ENCODE results near the gene BRINP3. TPM values are rescaled to one million over a fixed set of nuclear protein-coding genes. Genes with fewer than 3 reads are reported as not detected.

The BRINP3 gene
- total and polyA plus RNA-seq, 3 donors from 2014 or later, result 2.0 to 10.6 (median 2.2) TPM

- no peaks in the 10 kb centered on the region for H3K9me3 ChIP-seq
- 81 to 86% methylated on average over 1 of the region's 1 CpG for WGBS, 2 donors
- no peaks in the 10 kb centered on the region for H3K4me1 ChIP-seq
- H3K27ac ChIP-seq, result no peak overlapping the region
- no peaks in the 10 kb centered on the region for H3K27me3 ChIP-seq
- no peak for DNase-seq
- no peaks in the 10 kb centered on the region for H3K36me3 ChIP-seq (ENCODE audit: low read depth, missing control alignments)
- TF ChIP-seq POLR2A (IDR thresholded peaks at IDR 0.05), result no peak
- TF ChIP-seq CTCF (IDR thresholded peaks at IDR 0.05), result no peak
- H3K4me3 ChIP-seq, result no peak overlapping the region
- intact Hi-C loops (cut with DNase I; ENCODE audit: low total_unique reads), result no loop called here
These were observed 112.4 kb downstream of the BRINP3 start for GRCh38 chr1:190365283-190365682.

- Histone ChIP-seq H3K9me3 (no peaks in the 10 kb centered on the region), H3K4me1 (no peaks in the 10 kb centered on the region), H3K27ac (no peak overlapping the region), H3K27me3 (no peaks in the 10 kb centered on the region), H3K4me3 (no peak overlapping the region), H3K36me3 (ENCODE audit: low read depth, missing control alignments) (no peaks in the 10 kb centered on the region)
- 74 to 82% methylated on average over 3 of the region's 3 CpGs for WGBS, 2 donors
- DNase-seq, result no peak
- no peak for TF ChIP-seq CTCF (IDR thresholded peaks at IDR 0.05)
- no peak for TF ChIP-seq POLR2A (IDR thresholded peaks at IDR 0.05)
- intact Hi-C loops (cut with DNase I; ENCODE audit: low total_unique reads), result no loop called here
These were observed 124.0 kb downstream of the BRINP3 start for GRCh38 chr1:190353538-190354101.

GRCh38 chr1:190344454-190344853 lies 133.2 kb downstream of the BRINP3 start:
- H3K4me1 ChIP-seq, result no peaks in the 10 kb centered on the region
- no peak overlapping the region for H3K4me3 ChIP-seq
- intact Hi-C loops (cut with DNase I; ENCODE audit: low total_unique reads), result no loop called here
- TF ChIP-seq POLR2A (IDR thresholded peaks at IDR 0.05), result no peak
- no peak for TF ChIP-seq CTCF (IDR thresholded peaks at IDR 0.05)
- H3K36me3 ChIP-seq (ENCODE audit: low read depth, missing control alignments), result no peaks in the 10 kb centered on the region
- H3K9me3 ChIP-seq, result no peaks in the 10 kb centered on the region
- no peaks in the 10 kb centered on the region for H3K27me3 ChIP-seq
- no peak for DNase-seq
- H3K27ac ChIP-seq, result no peak overlapping the region

- intact Hi-C loops (cut with DNase I; ENCODE audit: low total_unique reads), result no loop called here
- Histone ChIP-seq H3K9me3 (no peaks in the 10 kb centered on the region), H3K4me3 (no peak overlapping the region), H3K36me3 (ENCODE audit: low read depth, missing control alignments) (no peaks in the 10 kb centered on the region), H3K27ac (no peak overlapping the region), H3K4me1 (no peaks in the 10 kb centered on the region), H3K27me3 (no peaks in the 10 kb centered on the region)
- no peak for TF ChIP-seq POLR2A (IDR thresholded peaks at IDR 0.05)
- no peak for TF ChIP-seq CTCF (IDR thresholded peaks at IDR 0.05)
- no peak for DNase-seq
These were observed 138.8 kb downstream of the BRINP3 start for GRCh38 chr1:190338829-190339228.

- Histone ChIP-seq H3K9me3 (no peaks in the 10 kb centered on the region), H3K36me3 (ENCODE audit: low read depth, missing control alignments) (no peaks in the 10 kb centered on the region), H3K27me3 (no peaks in the 10 kb centered on the region), H3K4me3 (no peak overlapping the region), H3K27ac (no peak overlapping the region), H3K4me1 (no peaks in the 10 kb centered on the region)
- TF ChIP-seq POLR2A (IDR thresholded peaks at IDR 0.05), result no peak
- no peak for TF ChIP-seq CTCF (IDR thresholded peaks at IDR 0.05)
- WGBS, 2 donors, result 86% methylated on average over 4 of the region's 4 CpGs
- DNase-seq, result no peak
- intact Hi-C loops (cut with DNase I; ENCODE audit: low total_unique reads), result no loop called here
These were observed 148.8 kb downstream of the BRINP3 start for GRCh38 chr1:190328871-190329270.
